ENCODE measurements around the gene SLC1A3.

GRCh38 chr5:36698031-36698430, 91.6 kb downstream of the SLC1A3 start:
- TF ChIP-seq CTCF (conservative IDR thresholded peaks at IDR 0.05 in 1 of 2, IDR thresholded peaks at IDR 0.05 in 1 of 2; ENCODE audit: low read depth in 1 of 2, low read length in 2 of 2) (no peak), EZH2 (IDR thresholded peaks at IDR 0.05; ENCODE audit: low read length, missing control alignments) (no peak)

Measured in fibroblast of lung (primary cell).